ENCODE results near the gene NR5A1.

NR5A1 gene

GRCh38 chr9:124457079-124457886 lies 49.9 kb downstream of the NR5A1 start:
- no peak for DNase-seq

GRCh38 chr9:124456341-124457078 lies 50.7 kb downstream of the NR5A1 start:
- no peak for DNase-seq

GRCh38 chr9:124455820-124456219 lies 51.4 kb downstream of the NR5A1 start:
- DNase-seq, result no peak

- no peak for DNase-seq
Observed at GRCh38 chr9:124454791-124455443, 52.3 kb downstream of the NR5A1 start.

- no peak for DNase-seq
Observed at GRCh38 chr9:124454296-124454695, 52.9 kb downstream of the NR5A1 start.

GRCh38 chr9:124453586-124454191 lies 53.5 kb downstream of the NR5A1 start:
- DNase-seq, result no peak

- no peak for DNase-seq
Observed at GRCh38 chr9:124452841-124453585, 54.2 kb downstream of the NR5A1 start.

- no peak for DNase-seq
Observed at GRCh38 chr9:124452326-124452725, 54.9 kb downstream of the NR5A1 start.

GRCh38 chr9:124450931-124451661 lies 56.1 kb downstream of the NR5A1 start:
- DNase-seq, result no peak

GRCh38 chr9:124450241-124450924 lies 56.8 kb downstream of the NR5A1 start, which contains the start of gene ADGRD2:
Gene ADGRD2 (plus strand): TSS chr9:124450451. CDS start chr9:124451667, 1,216 bp downstream.
- no peak for DNase-seq

GRCh38 chr9:124449381-124450151 lies 57.6 kb downstream of the NR5A1 start:
- no peak for DNase-seq

- DNase-seq, result no peak
Observed at GRCh38 chr9:124448019-124448418, 59.2 kb downstream of the NR5A1 start.

GRCh38 chr9:124447297-124447661 lies 59.9 kb downstream of the NR5A1 start:
- DNase-seq, result no peak

GRCh38 chr9:124444166-124444565 lies 63.0 kb downstream of the NR5A1 start:
- DNase-seq, result no peak

GRCh38 chr9:124443625-124444024 lies 63.6 kb downstream of the NR5A1 start:
- DNase-seq, result no peak

GRCh38 chr9:124442826-124443225 lies 64.4 kb downstream of the NR5A1 start:
- DNase-seq, result no peak

- no peak for DNase-seq
Observed at GRCh38 chr9:124442379-124442778, 64.8 kb downstream of the NR5A1 start.

GRCh38 chr9:124441291-124441690 lies 65.9 kb downstream of the NR5A1 start:
- DNase-seq, result no peak

GRCh38 chr9:124440786-124441185 lies 66.4 kb downstream of the NR5A1 start:
- no peak for DNase-seq

- DNase-seq, result no peak
Observed at GRCh38 chr9:124439686-124440243, 67.4 kb downstream of the NR5A1 start.
